GM21423 (cell line): ENCODE results near the gene CARD10.
A peak's percentile ranks its signal among the peaks of the same experiment; 100 is the strongest.
"Not testable (repeated sequence)": the region's sequence is repeated elsewhere in the genome, so short reads cannot be mapped to it uniquely, and the experiment has no call there.

ENCODE experiments used
- ATAC-seq: cut with Tn5 transposase; IDR thresholded peaks from one replicate; pipeline ENCODE4 v1.9.1; 2021; ENCODE audit warnings: mild to moderate bottlenecking, moderate library complexity; ENCODE audit not compliant: unreplicated experiment

Gene CARD10

DNA sequence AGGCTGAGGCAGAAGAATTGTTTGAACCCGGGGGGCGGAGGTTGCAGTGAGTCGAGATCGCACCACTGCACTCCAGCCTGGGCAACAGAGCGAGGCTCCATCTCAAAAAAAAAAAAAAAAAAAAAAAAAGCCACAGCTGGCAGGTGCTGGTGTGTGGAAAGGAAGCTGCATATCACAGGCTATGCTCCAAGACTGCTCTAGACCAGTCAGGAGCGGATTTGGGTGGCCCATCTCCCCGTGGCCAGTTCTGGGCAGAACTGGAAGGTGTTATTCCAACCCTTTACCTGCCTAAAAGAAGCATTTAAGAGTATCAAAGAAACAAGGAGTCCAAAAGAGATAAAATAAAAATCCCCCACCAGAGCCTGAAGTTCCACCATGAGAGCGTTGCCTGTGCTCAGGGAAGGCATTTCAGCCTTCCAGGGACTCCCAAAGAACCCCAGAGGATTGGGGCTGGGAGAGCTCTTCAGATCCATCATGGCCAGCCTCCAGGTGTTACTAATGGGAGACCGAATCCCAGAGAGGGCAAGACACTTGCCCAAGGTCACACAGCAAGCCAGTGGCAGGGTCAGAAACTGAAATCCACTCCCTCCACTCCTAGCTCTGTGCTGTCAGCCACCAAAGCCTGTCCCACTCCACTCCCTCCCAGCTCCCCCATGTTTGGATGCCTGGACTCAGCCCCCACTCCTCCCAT lies 47.3 kb downstream of the CARD10 start:
- ATAC-seq: no peak

DNA sequence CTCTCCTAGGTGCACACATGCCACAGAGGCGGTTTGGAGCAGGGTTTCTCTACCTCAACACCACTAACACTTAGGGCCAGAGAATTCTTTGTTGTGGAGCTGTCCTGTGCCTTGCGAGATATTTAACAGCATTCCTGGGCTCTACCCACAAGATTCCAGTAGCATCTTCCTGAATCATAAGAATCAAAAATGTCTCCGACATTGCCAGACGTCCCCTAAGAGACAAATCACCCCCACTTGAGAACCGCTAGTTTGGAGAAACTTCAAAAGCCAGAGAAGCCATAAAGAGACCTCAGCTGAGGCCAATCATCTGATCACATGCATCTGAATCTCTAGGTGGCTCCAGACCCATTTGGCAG lies 49.1 kb downstream of the CARD10 start:
- no peak for ATAC-seq

- ATAC-seq: no peak
These were observed 49.7 kb downstream of the CARD10 start for GRCh38 chr22:37469416-37470086.

DNA sequence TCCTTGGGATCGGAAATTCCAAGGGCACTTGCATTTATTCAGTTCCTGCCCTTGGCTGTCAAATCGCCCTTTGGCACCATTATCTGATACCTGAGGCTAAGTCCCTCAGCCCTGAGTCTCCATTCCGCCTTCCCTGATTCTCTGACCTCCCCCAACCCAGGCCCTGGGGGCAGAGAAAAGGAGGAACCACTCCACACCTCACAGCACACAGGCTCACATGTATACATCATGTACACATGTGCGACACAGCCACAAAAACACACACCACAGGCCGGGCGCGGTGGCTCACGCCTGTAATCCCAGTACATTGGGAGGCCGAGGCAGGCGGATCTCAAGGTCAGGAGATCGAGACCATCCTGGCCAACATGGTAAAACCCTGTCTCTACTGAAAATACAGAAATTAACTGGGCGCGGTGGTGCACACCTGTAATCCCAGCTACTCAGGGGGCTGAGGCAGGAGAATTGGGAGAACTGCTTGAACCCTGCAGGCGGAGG lies 51.0 kb downstream of the CARD10 start:
- not testable (repeated sequence) for ATAC-seq

GRCh38 chr22:37467391-37467955 lies 51.7 kb downstream of the CARD10 start:
- ATAC-seq: no peak

- no peak for ATAC-seq
These were observed 55.0 kb downstream of the CARD10 start for GRCh38 chr22:37464181-37464580.

DNA sequence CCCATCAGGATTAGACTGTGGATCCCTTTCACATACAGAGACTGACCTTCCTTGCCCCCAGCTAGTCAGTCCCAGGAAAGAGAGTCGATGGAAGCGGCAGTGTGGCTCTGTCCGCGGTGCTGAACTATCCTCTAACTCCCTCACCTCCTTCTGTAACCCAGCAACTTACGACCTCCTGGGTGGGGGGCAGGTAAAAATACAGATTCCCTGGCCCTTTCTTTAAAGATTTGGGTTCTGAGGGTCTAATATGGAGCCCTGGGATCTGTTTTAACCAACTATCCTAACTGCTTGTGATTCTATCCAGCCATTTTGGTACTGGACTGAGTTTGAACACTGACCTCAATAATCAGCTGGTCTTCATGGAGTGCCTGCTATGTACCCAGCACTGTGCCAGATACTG lies 56.2 kb downstream of the CARD10 start:
- ATAC-seq: no peak

DNA sequence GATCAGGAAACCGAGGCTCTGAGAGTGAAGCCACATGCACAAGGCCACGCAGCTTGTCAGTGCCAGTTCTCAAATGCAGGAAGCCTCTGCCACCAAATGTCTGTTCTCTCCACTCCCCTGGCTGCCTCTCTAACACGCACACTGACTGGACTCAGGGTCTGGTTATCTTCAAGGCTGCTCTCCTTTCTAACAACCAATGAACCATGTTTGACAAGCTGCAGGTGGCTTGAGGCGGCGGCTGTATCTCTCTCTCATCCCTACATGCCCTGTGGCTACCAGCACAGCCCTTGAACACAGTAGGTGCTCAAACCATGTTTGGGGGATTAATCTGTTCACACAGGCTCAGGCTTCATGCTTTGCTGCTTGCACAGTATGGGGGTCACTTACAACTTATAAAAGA lies 56.8 kb downstream of the CARD10 start:
- no peak for ATAC-seq

GRCh38 chr22:37461961-37462360 lies 57.3 kb downstream of the CARD10 start:
- ATAC-seq: no peak

- ATAC-seq: no peak
These were observed 58.5 kb downstream of the CARD10 start for GRCh38 chr22:37460684-37461083.

DNA sequence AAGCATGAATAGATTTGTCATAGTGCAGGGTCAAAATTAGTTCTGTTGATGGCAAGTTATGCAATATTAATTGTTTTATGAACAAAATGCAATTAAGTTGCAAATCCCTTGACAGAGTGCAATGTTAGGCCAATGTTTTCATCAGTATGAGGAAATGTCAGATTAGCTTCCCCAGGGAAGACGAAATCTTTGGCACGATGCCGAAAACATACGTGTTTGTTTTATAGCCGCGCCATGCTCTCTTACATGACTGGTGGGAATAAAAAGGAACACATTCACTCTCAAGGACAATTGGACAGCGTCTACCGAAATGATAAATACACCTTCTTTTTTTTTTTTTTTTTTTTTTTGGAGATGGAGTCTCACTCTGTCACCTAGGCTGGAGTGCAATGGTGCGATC lies 60.0 kb downstream of the CARD10 start:
- no peak for ATAC-seq

DNA sequence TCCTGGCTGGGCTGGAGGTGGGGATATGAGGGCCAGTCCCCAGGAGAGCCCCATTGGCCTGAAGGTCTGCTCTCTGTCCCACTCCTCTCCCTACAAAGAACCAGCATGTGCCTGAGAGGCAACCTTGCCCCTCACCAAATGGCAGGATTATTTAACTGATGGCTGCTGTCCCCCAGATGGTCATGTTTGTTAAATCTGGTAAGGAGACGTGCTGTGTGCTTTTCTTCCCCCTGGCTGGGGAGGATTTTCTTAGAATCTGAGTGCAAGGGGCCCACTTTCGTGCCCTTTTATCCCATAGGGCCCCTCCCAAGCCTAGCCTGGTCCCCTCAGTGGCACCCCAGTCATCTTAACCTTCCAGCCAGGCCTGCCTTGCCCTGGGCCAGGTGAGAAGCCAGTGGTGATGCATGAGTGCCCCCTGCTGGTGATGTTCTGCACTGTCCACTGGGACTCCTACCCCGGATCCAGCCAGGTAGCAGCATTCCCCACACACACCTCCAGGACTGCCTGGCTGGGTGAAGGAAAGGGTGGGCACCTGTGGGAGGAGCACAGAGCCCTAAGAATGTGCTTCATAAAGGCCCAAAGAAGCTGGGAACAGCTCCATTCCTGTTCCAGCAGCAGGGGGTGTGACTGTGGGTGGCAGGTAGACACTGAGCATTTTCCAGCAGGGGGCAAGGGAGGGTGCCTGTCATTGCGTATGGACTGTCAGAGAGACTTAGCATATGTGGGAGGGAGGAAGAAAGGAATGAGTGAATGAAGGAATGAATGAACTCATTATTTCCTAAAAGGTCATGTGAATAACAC lies 61.9 kb downstream of the CARD10 start:
- peak; percentile 52 for ATAC-seq

GRCh38 chr22:37456346-37456745 lies 62.9 kb downstream of the CARD10 start:
- no peak for ATAC-seq

DNA sequence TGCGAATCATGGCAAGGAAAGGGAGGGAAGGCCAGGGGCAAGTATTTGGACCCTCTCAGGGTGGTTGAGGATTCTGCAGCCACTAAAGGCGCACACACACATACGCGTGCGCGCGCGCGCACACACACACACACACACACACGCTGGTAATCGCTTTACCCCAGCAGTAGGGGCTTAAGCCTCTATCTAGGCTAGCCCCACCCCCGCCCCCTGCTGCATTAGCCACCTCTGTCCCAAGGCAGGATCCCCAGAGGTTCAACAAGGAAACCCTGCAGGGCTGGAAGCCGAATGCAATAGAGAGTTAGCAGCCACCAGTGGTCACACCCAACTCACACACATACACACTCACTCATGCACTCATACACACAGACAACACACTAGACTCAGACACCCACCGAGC lies 63.3 kb downstream of the CARD10 start:
- ATAC-seq: no peak

- ATAC-seq: no peak
These were observed 64.1 kb downstream of the CARD10 start for GRCh38 chr22:37454857-37455686.

- ATAC-seq: no peak
These were observed 65.5 kb downstream of the CARD10 start for GRCh38 chr22:37453696-37454095.

- no peak for ATAC-seq
These were observed 68.0 kb downstream of the CARD10 start for GRCh38 chr22:37451218-37451617.

GRCh38 chr22:37449331-37450001 lies 69.7 kb downstream of the CARD10 start:
- no peak for ATAC-seq

DNA sequence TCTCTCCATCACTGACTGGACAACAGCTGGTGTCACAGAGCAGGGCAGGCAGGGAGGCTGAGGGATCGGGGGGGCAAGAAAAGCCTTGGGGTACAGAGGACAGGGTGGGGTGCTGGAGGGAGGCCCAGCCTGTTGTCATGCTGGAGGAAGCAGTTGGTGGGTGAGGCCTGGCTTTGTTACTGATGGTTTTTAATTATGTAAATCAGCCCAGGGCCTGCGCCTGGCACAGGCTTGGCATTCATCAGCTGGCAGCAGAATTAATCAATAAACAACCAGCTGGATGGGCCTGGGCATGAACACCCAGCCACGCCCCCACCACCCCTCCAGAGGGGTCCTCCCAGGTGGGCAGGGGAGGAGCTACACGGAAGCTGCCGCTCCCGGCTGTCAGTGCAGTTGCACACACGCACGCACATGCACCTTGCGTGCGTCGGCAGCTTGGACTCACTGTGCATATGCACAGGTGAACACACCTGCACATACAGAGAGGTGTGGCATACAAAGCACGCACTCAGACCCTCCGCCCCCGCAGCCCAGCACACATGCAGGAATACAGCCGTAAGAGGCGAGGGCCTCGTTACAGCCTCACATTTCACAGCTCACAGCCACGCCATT lies 70.6 kb downstream of the CARD10 start:
- ATAC-seq: no peak

- no peak for ATAC-seq
These were observed 73.7 kb downstream of the CARD10 start for GRCh38 chr22:37445501-37445900.
